Retinal pigment epithelial cell (primary cell): ENCODE data around the gene TMCC3.
"Not testable (repeated sequence)": the region's sequence is repeated elsewhere in the genome, so short reads cannot be mapped to it uniquely, and the experiment has no call there.

Experiments
- DNase-seq: peaks from one replicate; pipeline ENCODE4 v3.0.0-alpha.2; 2010; ENCODE audit warnings: low read depth
- H3K4me3 ChIP-seq: 2 replicates; pipeline ENCODE4 v1.5.1; 2011; ENCODE audit warnings: mild to moderate bottlenecking, low read length, control low read depth, moderate library complexity
- TF ChIP-seq, protein P1 (sequence below): conservative IDR thresholded peaks from 2 replicates; pipeline ENCODE4 v1.5.1; 2011; ENCODE audit warnings: low read depth, low read length, control low read depth, inconsistent platforms

The TMCC3 gene, protein sequence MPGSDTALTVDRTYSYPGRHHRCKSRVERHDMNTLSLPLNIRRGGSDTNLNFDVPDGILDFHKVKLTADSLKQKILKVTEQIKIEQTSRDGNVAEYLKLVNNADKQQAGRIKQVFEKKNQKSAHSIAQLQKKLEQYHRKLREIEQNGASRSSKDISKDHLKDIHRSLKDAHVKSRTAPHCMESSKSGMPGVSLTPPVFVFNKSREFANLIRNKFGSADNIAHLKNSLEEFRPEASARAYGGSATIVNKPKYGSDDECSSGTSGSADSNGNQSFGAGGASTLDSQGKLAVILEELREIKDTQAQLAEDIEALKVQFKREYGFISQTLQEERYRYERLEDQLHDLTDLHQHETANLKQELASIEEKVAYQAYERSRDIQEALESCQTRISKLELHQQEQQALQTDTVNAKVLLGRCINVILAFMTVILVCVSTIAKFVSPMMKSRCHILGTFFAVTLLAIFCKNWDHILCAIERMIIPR

GRCh38 chr12:94650143-94651056 lies at the start of gene TMCC3:
TMCC3 (minus strand) TSS chr12:94650557; CDS start chr12:94650430, 127 bp downstream.
- H3K4me3 ChIP-seq, result peak within 1 kb of the TSS; percentile 66
- TF ChIP-seq, protein P1, sequence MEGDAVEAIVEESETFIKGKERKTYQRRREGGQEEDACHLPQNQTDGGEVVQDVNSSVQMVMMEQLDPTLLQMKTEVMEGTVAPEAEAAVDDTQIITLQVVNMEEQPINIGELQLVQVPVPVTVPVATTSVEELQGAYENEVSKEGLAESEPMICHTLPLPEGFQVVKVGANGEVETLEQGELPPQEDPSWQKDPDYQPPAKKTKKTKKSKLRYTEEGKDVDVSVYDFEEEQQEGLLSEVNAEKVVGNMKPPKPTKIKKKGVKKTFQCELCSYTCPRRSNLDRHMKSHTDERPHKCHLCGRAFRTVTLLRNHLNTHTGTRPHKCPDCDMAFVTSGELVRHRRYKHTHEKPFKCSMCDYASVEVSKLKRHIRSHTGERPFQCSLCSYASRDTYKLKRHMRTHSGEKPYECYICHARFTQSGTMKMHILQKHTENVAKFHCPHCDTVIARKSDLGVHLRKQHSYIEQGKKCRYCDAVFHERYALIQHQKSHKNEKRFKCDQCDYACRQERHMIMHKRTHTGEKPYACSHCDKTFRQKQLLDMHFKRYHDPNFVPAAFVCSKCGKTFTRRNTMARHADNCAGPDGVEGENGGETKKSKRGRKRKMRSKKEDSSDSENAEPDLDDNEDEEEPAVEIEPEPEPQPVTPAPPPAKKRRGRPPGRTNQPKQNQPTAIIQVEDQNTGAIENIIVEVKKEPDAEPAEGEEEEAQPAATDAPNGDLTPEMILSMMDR, result no peak
- DNase-seq, result no peak

DNA sequence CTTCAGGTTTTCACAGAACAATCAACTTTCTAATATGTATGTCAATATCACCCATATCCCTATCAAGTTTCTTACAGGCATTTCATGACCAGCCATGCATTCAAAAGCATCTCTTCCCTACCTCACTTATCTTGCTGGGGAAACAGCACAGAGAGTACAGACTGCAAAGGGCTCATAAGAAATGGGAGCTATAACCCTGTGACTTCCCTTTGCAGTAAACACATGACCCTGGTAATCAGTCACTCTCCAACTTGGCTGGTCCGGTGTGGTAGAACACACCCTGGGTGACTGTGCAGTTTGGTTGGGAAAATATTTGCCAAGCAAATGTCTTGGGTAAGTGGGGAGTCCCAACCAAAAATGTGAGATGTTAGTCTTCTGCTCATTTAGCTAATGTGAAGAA lies 49.4 kb upstream of the TMCC3 start:
- TF ChIP-seq, protein P1, result no peak
- DNase-seq, result no peak
- H3K4me3 ChIP-seq, result no peak overlapping the region

DNA sequence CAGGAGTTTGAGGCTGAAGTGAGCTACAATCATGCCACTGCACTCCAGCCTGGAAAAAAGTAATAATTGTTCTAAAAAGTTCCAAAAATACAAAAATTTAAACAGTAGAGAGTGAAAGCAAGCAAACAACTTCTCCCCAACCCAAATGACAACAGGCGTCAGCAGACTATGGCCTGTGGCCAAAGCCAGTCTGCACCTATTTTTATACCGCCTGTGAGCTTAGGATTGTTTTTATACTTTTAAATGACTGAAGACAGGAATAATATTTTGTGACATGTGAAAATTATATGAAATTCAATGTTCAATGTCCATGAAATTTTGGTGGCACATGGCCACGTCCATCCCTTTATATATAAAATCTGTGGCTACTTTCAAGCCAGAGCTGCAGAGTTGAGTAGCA lies 48.2 kb upstream of the TMCC3 start:
- H3K4me3 ChIP-seq, result no peak overlapping the region
- no peak for DNase-seq
- TF ChIP-seq, protein P1, result no peak

GRCh38 chr12:94697631-94698030 lies 47.3 kb upstream of the TMCC3 start:
- TF ChIP-seq, protein P1, result no peak
- no peak for DNase-seq
- no peak overlapping the region for H3K4me3 ChIP-seq

- TF ChIP-seq, protein P1, result no peak
- no peak for DNase-seq
- no peak overlapping the region for H3K4me3 ChIP-seq
Observed at GRCh38 chr12:94694732-94695131, 44.4 kb upstream of the TMCC3 start.

DNA sequence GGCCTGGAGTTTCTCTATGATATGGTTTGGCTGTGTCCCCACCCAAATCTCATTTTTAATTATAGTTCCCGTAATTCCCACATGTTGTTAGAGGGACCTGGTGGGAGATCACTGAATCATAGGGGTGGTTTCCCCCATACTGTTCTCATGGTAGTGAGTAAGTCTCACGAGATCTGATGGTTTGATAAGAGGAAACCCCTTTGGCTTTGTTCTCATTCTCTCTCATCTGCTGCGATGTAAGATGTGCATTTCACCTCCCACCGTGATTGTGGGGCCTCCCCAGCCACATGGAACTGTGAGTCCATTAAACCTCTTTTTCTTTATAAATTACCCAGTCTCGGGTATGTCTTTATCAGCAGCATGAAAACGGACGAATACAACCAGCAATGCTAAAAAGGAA lies 42.5 kb upstream of the TMCC3 start:
- H3K4me3 ChIP-seq, DNase-seq: not testable (repeated sequence)

DNA sequence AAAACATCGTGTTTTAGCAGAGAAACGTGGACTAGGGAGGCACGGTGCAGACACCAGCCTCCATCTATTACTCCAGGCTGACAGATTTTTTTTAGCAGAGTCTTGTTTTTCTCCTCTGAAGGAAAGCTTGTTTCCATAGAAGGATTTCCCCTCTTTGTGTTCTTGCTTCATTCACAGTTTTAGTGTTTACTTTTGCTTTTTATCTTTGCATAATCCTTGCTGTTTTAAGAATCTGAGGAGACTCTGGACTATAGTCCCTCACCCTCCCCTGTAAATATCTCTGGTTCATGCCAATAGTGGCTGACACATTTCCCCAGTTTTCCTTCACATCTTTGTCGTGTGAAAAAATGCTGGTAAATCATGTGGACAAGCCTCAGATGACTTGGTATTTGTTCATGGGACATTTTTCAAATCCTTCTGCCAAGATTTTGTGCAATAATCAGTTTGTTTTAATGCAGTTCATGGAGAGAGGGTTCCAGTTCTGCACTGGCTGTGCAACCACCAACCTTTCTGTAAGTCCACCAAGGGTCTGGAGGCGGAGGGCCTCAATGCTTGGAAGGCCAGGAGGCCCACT lies 39.9 kb upstream of the TMCC3 start:
- no peak for DNase-seq
- TF ChIP-seq, protein P1, result no peak
- no peak overlapping the region for H3K4me3 ChIP-seq
